HT1080 (cell line): ENCODE data around the gene HMGCR. TPM values are rescaled to one million over a fixed set of nuclear protein-coding genes. Genes with fewer than 3 reads are reported as not detected.

Source experiments
- DNase-seq: peaks from one replicate; pipeline ENCODE4 v3.0.0-alpha.2; 2015; ENCODE audit warnings: low read depth
- total RNA-seq: library from RNA; depleted of rRNA; stranded (reverse); fragments of >200 nt; shearing (Covaris generic); gene quantifications from 2 replicates; pipeline ENCODE4 v1.2.3, GENCODE V29; 2014

The HMGCR gene
- total RNA-seq, 1 experiment from 2014 or later = 98.1 TPM

- DNase-seq = no peak
These were observed 3.9 kb downstream of the HMGCR start for GRCh38 chr5:75340714-75341478.

- no peak for DNase-seq
These were observed 4.9 kb downstream of the HMGCR start for GRCh38 chr5:75341934-75342333.

GRCh38 chr5:75342836-75343235 lies 5.8 kb downstream of the HMGCR start:
- DNase-seq = no peak

GRCh38 chr5:75348241-75348640 lies 11.2 kb downstream of the HMGCR start:
- peak; percentile 81 for DNase-seq

- no peak for DNase-seq
These were observed 12.6 kb downstream of the HMGCR start for GRCh38 chr5:75349663-75350062.

- no peak for DNase-seq
These were observed 14.3 kb downstream of the HMGCR start for GRCh38 chr5:75351139-75351926.

GRCh38 chr5:75355236-75355635 lies 18.2 kb downstream of the HMGCR start:
- DNase-seq = no peak

GRCh38 chr5:75356719-75357118 lies 19.7 kb downstream of the HMGCR start:
- DNase-seq = no peak

GRCh38 chr5:75358117-75358516 lies 21.1 kb downstream of the HMGCR start:
- no peak for DNase-seq

- no peak for DNase-seq
These were observed 24.3 kb downstream of the HMGCR start for GRCh38 chr5:75361310-75361709.

GRCh38 chr5:75362474-75362975 lies 25.5 kb downstream of the HMGCR start:
- no peak for DNase-seq

- no peak for DNase-seq
These were observed 26.1 kb downstream of the HMGCR start for GRCh38 chr5:75363111-75363510.

GRCh38 chr5:75363726-75364495 lies 26.9 kb downstream of the HMGCR start:
- DNase-seq = no peak

- DNase-seq = no peak
These were observed 27.7 kb downstream of the HMGCR start for GRCh38 chr5:75364571-75365280.

GRCh38 chr5:75365740-75366139 lies 28.7 kb downstream of the HMGCR start:
- DNase-seq = no peak

GRCh38 chr5:75366787-75367186 lies 29.8 kb downstream of the HMGCR start:
- no peak for DNase-seq

- no peak for DNase-seq
These were observed 30.4 kb downstream of the HMGCR start for GRCh38 chr5:75367401-75367800.

- peak; percentile 85 for DNase-seq
These were observed 31.4 kb downstream of the HMGCR start for GRCh38 chr5:75368391-75368790.

GRCh38 chr5:75373862-75374261 lies 36.8 kb downstream of the HMGCR start:
- no peak for DNase-seq

- DNase-seq = no peak
These were observed 37.4 kb downstream of the HMGCR start for GRCh38 chr5:75374394-75374814.

- DNase-seq = no peak
These were observed 38.4 kb downstream of the HMGCR start for GRCh38 chr5:75375414-75375813.
